Liver (tissue), 9 donors: Measurements from ENCODE around the gene CEP350. TPM values are rescaled to one million over a fixed set of nuclear protein-coding genes. Genes with fewer than 3 reads are reported as not detected.

Experiments used
- DNase-seq: peaks from one replicate; pipeline ENCODE4 v3.0.0-alpha.2; 2017; ENCODE audit warnings: low spot score
- H3K27ac ChIP-seq, 2 donors: one replicate each; pipeline ENCODE4 v1.7.0; 2013; ENCODE audit warnings: inconsistent platforms in 2 of 2, low read length in 2 of 2, control low read depth in 1 of 2, low read depth in 1 of 2, mild to moderate bottlenecking in 1 of 2
- H3K27me3 ChIP-seq, 4 donors: one replicate each; pipeline versions ENCODE4 v1.6.1 to v1.7.0; 2013; ENCODE audit warnings: low read length in 3 of 4, inconsistent platforms in 1 of 4, mild to moderate bottlenecking in 1 of 4, moderate library complexity in 1 of 4; ENCODE audit not compliant: control insufficient read depth in 4 of 4, insufficient read depth in 4 of 4
- H3K36me3 ChIP-seq, 4 donors: one replicate each; pipeline versions ENCODE4 v1.6.1 to v1.7.0; 2013; ENCODE audit warnings: low read length in 3 of 4, mild to moderate bottlenecking in 3 of 4, low read depth in 1 of 4, moderate library complexity in 1 of 4; ENCODE audit not compliant: control insufficient read depth in 4 of 4, insufficient read depth in 3 of 4
- H3K4me1 ChIP-seq, 4 donors: one replicate each; pipeline versions ENCODE4 v1.6.1 to v1.7.0; 2013; ENCODE audit warnings: low read length in 3 of 4, mild to moderate bottlenecking in 3 of 4, moderate library complexity in 1 of 4; ENCODE audit not compliant: control insufficient read depth in 4 of 4, insufficient read depth in 4 of 4
- H3K4me3 ChIP-seq, 3 donors: one replicate each; pipeline versions ENCODE4 v1.6.1 to v1.7.0; 2013; ENCODE audit warnings: low read length in 3 of 3, control low read depth in 1 of 3, low read depth in 1 of 3, mild to moderate bottlenecking in 1 of 3
- H3K9ac ChIP-seq, 2 donors: one replicate each; pipeline ENCODE4 v1.7.0; 2013; ENCODE audit warnings: low read length in 2 of 2, mild to moderate bottlenecking in 2 of 2, moderate library complexity in 2 of 2, control low read depth in 1 of 2, low read depth in 1 of 2
- H3K9me3 ChIP-seq, 4 donors: one replicate each; pipeline versions ENCODE4 v1.6.1 to v1.7.0; 2013; ENCODE audit warnings: low read length in 3 of 4; ENCODE audit not compliant: control insufficient read depth in 4 of 4
- ATF3 ChIP-seq: IDR thresholded peaks from 2 replicates; pipeline ENCODE4 v1.6.1; 2016; ENCODE audit warnings: antibody characterized with exemption
- CTCF ChIP-seq: fragments of 150-350 bp; IDR thresholded peaks from 2 replicates; pipeline ENCODE4 v1.5.1; 2017; ENCODE audit warnings: improper control_type of control experiment, low read depth, low read length; ENCODE audit not compliant: missing input control
- EGR1 ChIP-seq, 2 donors: IDR thresholded peaks; 2 replicates each; pipeline ENCODE4 v1.6.1; 2016 to 2018; ENCODE audit warnings: antibody characterized with exemption in 2 of 2, low read depth in 2 of 2
- FOXA1 ChIP-seq: IDR thresholded peaks from 2 replicates; pipeline ENCODE4 v1.6.1; 2016; ENCODE audit warnings: antibody characterized with exemption
- FOXA2 ChIP-seq: IDR thresholded peaks from 2 replicates; pipeline ENCODE4 v1.6.1; 2016; ENCODE audit warnings: antibody characterized with exemption
- GABPA ChIP-seq, 2 donors: IDR thresholded peaks in 1 of 2; conservative IDR thresholded peaks in 1 of 2; 2 replicates each; pipeline ENCODE4 v1.6.1; 2016; ENCODE audit warnings: antibody characterized with exemption in 2 of 2, mild to moderate bottlenecking in 1 of 2, moderate library complexity in 1 of 2
- HNF4A ChIP-seq, 2 donors: conservative IDR thresholded peaks; 2 replicates each; pipeline ENCODE4 v1.6.1; 2016; ENCODE audit warnings: antibody characterized with exemption in 2 of 2, mild to moderate bottlenecking in 2 of 2
- HNF4G ChIP-seq: IDR thresholded peaks from 2 replicates; pipeline ENCODE4 v1.6.1; 2016; ENCODE audit warnings: antibody characterized with exemption
- JUND ChIP-seq, 2 donors: IDR thresholded peaks; 2 replicates each; pipeline ENCODE4 v1.6.1; 2016; ENCODE audit warnings: antibody characterized with exemption in 2 of 2
- MAX ChIP-seq: IDR thresholded peaks from 2 replicates; pipeline ENCODE4 v1.6.1; 2016; ENCODE audit warnings: antibody characterized with exemption
- NR2F2 ChIP-seq: IDR thresholded peaks from 2 replicates; pipeline ENCODE4 v1.6.1; 2016; ENCODE audit warnings: antibody characterized with exemption
- RAD21 ChIP-seq, 2 donors: IDR thresholded peaks; 2 replicates each; pipeline ENCODE4 v1.6.1; 2016; ENCODE audit warnings: antibody characterized with exemption in 2 of 2, mild to moderate bottlenecking in 2 of 2
- REST ChIP-seq: IDR thresholded peaks from 2 replicates; pipeline ENCODE4 v1.6.1; 2016; ENCODE audit warnings: antibody characterized with exemption, mild to moderate bottlenecking
- RXRA ChIP-seq, 2 donors: IDR thresholded peaks; 2 replicates each; pipeline ENCODE4 v1.6.1; 2017 to 2018; ENCODE audit warnings: antibody characterized with exemption in 2 of 2, mild to moderate bottlenecking in 1 of 2
- SP1 ChIP-seq: IDR thresholded peaks from 2 replicates; pipeline ENCODE4 v1.6.1; 2018; ENCODE audit warnings: antibody characterized with exemption, mild to moderate bottlenecking
- TAF1 ChIP-seq: conservative IDR thresholded peaks from 2 replicates; pipeline ENCODE4 v1.6.1; 2016; ENCODE audit warnings: antibody characterized with exemption, mild to moderate bottlenecking
- YY1 ChIP-seq: IDR thresholded peaks from 2 replicates; pipeline ENCODE4 v1.6.1; 2016; ENCODE audit warnings: antibody characterized with exemption, mild to moderate bottlenecking
- ZBTB33 ChIP-seq: IDR thresholded peaks from 2 replicates; pipeline ENCODE4 v1.6.1; 2016; ENCODE audit warnings: antibody characterized with exemption
- WGBS: extraction: QIAGEN DNeasy Blood & Tissue Kit; methylation state at CpG from one replicate; pipeline ENCODE4 v1.1.7; 2013; 5-methylcytosine and 5-hydroxymethylcytosine counted together
- polyA plus RNA-seq, 2 donors: library from polyadenylated mRNA; stranded (reverse) in 1 of 2; unstranded in 1 of 2; fragments of 200-250 nt in 1 of 2; fragments of >200 nt in 1 of 2; fragmentation: Nextera tagmentation in 1 of 2; extraction: Ambion mirVana in 1 of 2; gene quantifications; one replicate each; pipeline versions ENCODE4 v1.2.1 to v1.2.3, GENCODE V29; 2013 to 2015
- total RNA-seq, 2 donors: library from RNA; depleted of rRNA; stranded (reverse); fragments of >200 nt; gene quantifications; one replicate each; pipeline ENCODE4 v1.2.3, GENCODE V29; 2014
- donor health status: healthy.
- donor health status: healthy.
- donor health status: healthy.
- donor health status: healthy.
- donor health status: healthy.

CEP350 gene
- total and polyA plus RNA-seq, 4 donors = 4.5 to 49.0 (median 18.9) TPM

- H3K9ac ChIP-seq = no peak overlapping the region
- DNase-seq = no peak
- no peak overlapping the region for H3K27ac ChIP-seq
- no peaks in the 10 kb centered on the region for H3K9me3 ChIP-seq
- no peaks in the 10 kb centered on the region for H3K4me1 ChIP-seq
- TF ChIP-seq FOXA2 (no peak), MAX (no peak), RXRA (IDR thresholded peaks at IDR 0.05) (no peak), SP1 (no peak), JUND (IDR thresholded peaks at IDR 0.05) (no peak), REST (no peak), TAF1 (no peak), FOXA1 (no peak)
- no peaks in the 10 kb centered on the region for H3K27me3 ChIP-seq
- 96% methylated on average over 3 of the region's 3 CpGs for WGBS
- peaks cover 3 to 44% (median 39%) of the 10 kb centered on the region in 4 donors for H3K36me3 ChIP-seq
- H3K4me3 ChIP-seq = no peak overlapping the region
Measured at GRCh38 chr1:180042988-180043622, 88.5 kb downstream of the CEP350 start.

- no peaks in the 10 kb centered on the region for H3K9me3 ChIP-seq
- no peak overlapping the region for H3K4me3 ChIP-seq
- no peaks in the 10 kb centered on the region for H3K27me3 ChIP-seq
- H3K27ac ChIP-seq = no peak overlapping the region
- no peak overlapping the region for H3K9ac ChIP-seq
- TF ChIP-seq CTCF (no peak), HNF4A (conservative IDR thresholded peaks at IDR 0.05) (no peak), REST (no peak), RAD21 (IDR thresholded peaks at IDR 0.05) (no peak), ATF3 (no peak), TAF1 (no peak), HNF4G (no peak), FOXA2 (no peak), NR2F2 (no peak), RXRA (IDR thresholded peaks at IDR 0.05) (no peak), FOXA1 (no peak), MAX (no peak), EGR1 (IDR thresholded peaks at IDR 0.05; ENCODE audit: low read depth in 2 of 2) (no peak), SP1 (no peak), YY1 (no peak), ZBTB33 (no peak), JUND (IDR thresholded peaks at IDR 0.05) (no peak), GABPA (IDR thresholded peaks at IDR 0.05 in 1 of 2, conservative IDR thresholded peaks at IDR 0.05 in 1 of 2) (no peak)
- H3K36me3 ChIP-seq = peaks cover 3 to 51% (median 44%) of the 10 kb centered on the region in 4 donors
- DNase-seq = no peak
- H3K4me1 ChIP-seq = no peaks in the 10 kb centered on the region
Measured at GRCh38 chr1:180043785-180044184, 89.2 kb downstream of the CEP350 start.
